GM04503 (cell line): ENCODE data around the gene ERC1.

Experiments
- DNase-seq: peaks from one replicate; pipeline ENCODE4 v3.0.0-alpha.2; 2012; ENCODE audit warnings: low read depth

ERC1 gene

DNA sequence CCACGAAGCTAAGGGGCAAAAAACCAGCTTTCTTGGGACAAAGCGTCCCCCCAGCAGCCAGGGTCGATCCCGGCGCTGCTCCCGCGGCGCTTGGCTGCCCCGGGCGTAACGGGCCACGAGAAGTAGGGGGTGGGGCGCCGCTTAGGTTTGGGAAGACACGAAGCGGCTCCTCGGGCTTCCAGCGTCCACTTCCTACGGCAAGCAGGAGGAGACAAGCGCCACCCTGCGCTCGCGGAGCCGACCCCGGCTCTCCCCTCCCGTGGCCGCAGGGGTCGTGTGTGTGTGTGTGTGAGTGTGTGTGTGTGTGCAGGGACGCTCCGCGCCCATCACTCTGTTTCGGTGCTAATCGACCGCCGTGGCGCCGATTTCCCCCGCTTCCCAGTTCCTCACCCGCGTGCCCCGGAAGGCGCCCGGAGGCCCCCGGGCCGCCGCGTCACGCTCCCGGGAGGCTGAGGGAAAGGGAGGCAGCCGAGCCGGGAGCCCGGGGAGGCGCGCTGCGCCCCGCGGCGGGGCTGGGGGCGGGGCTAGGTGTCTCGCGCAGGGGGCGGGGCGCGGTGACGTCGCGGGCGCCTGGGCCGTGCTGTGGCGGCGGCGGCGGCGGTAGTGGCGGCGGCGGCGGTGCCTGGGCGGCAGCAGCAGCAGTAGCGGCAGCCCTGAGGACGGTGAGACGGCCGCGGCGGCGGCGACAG is at the start of gene ERC1:
TSS of gene ERC1 (plus strand) at position 563 of the 689 bp plus-strand sequence. CDS start 36,681 bp downstream, outside the sequence.
- no peak for DNase-seq

DNA sequence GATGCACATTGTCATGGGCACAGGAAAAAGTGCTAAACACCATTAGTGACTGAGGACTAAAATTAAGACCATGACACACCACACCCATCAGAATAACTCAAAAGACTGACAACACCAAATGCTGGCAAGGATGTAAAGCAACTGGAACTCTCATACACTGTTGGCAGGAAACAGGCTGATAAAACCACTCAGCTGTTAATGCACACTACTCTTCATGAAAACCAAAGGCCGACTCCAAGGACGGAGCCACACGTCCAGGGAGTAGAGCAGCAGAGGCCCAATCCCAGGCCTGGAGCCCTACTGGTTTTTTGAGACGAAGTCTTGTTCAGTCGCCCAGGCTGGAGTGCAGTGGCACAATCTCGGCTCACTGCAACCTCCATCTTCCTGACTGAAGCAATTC is 48.0 kb upstream of the ERC1 start:
- no peak for DNase-seq

DNA sequence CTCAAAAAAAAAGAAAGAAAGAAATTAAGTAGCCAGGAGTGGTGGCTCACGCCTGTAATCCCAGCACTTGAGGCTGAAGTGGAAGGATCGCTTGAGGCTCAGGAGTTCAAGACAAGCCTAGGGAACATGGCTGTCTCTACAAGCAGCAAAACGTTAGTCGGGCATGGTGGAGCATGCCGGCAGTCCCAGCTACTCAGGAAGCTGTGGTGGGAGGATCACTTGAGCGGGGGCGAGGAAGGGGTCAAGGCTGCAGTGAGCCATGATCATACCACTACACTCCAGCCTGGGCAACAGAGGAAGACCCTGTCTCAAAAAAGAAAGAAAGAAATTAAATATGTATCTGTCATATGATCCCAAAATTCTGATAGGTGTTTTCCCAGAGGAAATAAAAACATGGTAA is 46.8 kb upstream of the ERC1 start:
- no peak for DNase-seq

DNA sequence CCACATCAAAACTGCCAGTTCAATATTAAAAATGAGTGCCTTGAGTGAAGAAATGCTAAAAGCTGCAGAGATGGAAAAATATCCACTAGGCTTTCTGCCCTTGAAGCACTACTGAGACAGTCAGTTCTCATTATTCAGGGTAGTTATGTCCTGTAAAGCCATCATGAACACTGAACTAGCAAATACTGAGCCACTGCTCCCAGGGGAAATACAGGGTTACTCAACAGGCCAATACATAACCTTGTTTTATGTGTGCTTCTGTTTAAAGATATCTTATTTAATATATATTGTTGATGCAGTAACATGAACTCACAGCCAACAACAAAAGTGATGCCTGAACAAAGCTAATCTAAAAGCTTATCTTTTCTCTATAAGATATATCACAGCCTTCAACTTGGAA is 44.8 kb upstream of the ERC1 start:
- no peak for DNase-seq

DNA sequence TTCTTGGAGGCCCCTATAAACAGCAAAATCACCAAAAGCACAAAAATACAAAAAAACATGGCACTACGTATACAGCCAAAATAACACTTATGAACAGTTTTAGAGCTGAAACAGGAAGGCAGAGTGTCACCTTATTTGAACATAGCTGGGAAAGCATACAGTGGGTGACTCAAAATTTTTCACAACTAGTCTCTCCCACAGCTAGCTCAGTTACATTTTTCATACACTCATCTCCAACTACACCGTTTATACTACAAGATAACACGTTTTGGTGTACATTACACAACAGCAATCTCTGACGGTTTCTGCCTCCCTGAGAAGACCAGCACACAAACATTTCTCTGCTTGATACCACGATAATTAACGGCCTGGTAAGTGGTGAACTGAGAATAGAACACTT is 44.4 kb upstream of the ERC1 start:
- DNase-seq: no peak

DNA sequence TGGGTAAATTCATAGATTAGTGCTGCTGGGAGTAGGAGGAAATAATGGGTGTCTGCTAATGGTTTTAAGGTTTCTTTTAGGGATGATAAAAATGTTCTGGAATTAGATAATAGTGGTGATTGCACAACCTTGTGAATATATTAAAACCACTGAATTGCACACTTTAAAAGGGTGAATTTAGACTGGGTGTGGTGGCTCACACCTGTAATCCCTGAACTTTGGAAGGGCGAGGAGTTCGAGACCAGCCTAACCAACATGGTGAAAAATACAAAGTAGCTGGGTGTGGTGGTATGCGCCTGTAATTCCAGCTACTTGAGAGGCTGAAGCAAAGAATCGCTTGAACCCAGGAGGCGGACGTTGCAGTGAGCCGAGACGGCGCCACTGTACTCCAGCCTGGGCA is 42.8 kb upstream of the ERC1 start:
- no peak for DNase-seq

DNA sequence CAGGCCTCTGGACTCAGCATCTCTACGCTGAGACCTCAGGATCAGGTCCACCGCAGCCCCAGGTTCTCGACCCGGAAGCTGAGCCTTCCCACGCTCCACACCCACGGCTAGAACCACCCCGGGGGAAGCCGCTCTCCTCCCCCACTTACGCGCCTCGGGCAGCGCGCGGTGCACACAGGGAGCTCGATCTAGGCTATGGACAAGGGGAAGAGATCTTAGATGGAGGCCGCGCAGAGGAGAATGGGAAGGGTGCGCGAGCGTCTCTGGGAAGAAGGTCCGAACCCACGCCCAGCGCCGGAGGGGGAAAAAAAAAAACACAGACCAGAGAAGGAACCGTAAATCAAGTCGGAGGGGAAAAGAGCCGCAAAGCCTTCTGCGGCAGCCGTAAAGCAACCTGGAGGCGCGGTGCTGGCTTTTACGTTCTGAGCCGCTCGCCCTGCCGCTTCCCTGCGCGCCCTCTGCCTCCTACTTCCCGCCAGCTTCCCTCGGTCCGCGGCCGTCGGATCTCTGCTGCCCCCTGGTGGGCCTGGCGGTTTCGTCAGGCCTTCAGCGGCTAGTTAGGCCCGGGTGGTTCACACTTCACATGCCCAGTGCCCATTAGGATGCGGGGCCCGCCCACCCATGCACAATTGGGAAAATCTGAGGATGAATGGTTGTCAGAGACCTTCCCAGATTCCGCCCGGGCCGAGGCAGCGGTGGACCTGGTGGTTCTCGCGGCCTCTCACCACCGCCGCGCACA is 41.4 kb upstream of the ERC1 start, which contains the start of gene RAD52:
TSS of gene RAD52 (minus strand) at position 242 of the 739 bp plus-strand sequence. CDS start 16,636 bp downstream, outside the sequence.
- DNase-seq: peak; percentile 91

DNA sequence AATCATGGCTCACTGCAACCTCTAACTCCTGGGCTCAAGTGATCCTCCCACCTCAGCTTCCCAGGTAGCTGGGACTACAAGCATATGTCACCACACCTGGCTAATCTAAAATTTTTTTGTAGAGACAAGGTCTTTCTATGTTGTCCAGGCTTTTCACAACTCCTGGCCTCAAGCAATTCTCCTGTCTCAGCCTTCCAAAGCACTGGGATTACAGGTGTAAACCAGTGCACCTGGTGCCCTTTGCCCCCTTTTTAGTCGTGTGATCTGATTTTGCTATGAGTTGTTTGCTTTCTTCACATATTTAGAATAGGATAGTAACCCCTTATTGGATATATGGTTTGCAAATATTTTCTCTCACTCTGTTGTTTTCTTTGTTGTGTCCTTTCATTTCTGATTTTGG is 39.8 kb upstream of the ERC1 start:
- DNase-seq: no peak

DNA sequence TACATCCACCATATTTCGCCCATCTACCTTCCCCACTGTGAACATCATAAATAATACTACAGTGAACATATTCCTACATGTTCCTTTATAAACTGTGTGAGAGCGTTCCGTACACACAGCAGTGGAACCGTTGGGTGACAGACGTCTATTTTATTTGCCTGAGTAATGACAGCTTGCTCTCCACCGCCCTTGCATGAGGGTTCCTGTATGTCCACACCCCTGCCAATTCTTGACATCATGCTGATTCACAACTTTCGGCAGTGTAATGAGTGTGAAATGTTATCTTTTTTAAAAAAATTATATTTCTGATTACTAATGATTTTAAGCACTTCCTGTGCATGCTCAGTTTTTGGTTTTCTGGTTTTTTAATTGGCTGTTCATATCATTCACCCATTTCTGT is 37.2 kb upstream of the ERC1 start:
- no peak for DNase-seq

DNA sequence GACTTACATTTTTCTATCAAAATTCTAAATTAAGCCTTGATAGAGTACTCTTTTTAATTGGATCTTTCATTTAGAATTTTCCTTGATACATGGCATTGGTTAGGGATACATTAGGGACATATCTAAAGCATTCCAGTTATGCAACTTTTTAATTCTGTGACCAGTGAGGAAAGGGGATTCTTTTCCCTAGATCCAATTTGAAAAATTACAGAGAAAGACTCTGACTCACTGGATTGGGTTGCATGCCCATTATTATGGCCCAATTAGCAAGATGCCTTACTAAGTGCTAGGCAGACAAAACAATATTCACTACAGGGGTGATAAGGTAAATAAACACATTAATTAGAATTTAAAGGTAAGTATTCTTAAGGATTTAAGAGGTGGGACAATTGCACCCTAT is 36.3 kb upstream of the ERC1 start:
- no peak for DNase-seq

DNA sequence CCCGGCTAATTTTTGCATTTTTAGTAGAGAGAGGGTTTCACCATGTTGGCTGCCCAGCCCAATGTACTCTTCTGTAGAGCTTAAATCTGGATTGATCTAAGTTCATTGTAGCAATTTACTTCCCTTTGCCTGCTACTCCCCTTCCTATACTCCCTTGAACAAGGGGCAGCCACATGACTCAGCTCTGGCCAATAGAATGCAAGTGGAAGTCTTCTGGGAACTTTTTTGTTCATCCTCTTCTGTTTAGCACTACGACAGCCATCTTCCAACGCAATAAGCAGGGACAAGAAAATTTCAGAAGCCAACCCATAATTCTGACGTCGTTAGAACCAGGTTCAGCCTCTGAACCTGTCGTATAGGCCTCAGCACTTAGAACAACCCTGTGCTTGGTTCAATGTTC is 35.1 kb upstream of the ERC1 start:
- DNase-seq: no peak

DNA sequence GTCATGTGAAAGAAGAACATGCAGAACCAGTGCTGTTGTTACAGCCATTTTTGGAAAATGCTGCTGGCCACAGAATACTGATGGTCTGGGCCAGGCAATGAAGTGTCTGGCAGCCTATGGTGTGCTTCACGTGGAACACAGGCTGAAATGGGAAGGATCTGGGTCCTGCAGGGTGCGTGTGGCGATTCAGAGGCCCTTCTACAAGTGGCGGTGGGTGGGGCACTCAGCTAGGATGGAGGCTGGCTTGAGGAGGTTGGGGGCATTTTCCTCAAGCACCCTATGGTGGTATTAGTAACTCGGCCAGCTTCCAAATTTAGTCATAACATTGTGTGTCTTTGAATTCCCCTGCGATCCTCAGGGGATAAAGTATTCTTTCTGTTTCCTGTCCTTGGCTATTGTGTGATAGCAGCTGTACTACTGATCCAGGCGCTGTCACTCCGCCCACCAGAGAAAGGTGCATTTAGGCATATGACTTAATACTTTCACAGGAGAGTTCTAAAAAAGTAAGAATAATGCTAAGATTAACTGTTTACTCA is 32.4 kb upstream of the ERC1 start:
- DNase-seq: no peak

DNA sequence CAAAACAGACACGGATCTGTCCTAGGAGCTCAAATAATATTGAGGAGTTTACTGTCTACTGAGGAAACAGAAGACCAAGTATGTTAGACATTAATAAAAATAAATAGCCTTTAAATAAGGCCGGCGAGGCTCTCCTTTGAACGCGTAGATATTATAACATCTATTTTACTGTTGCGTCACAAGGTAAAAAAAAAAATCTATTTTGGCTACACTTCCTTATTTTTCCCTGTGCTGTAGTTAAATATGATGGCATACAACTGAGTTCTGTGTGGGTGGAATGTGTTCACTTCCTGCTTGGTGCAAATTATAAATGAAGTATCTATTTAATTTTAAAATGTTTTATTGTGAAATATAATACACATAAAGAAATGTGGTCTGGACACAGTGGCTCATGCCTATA is 24.3 kb upstream of the ERC1 start:
- DNase-seq: no peak

DNA sequence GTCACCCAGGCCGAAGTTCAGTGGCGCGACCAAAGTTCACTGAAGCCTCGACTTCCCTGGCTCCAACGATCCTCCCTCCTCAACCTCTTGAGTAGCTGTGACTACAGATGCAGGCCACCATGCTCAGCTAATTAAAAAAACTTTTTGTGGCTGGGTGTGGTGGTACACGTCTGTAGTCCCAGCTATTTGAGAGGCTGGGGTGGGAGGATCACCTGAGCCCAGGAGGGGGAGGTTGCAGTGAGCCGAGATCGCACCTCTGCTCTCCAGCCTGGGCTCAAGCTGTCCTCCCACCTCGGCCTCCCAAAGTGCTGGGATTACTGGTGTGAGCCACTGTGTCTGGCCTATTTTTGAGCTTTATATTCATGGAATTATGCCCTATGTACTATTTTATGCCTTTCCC is 23.4 kb upstream of the ERC1 start:
- no peak for DNase-seq

DNA sequence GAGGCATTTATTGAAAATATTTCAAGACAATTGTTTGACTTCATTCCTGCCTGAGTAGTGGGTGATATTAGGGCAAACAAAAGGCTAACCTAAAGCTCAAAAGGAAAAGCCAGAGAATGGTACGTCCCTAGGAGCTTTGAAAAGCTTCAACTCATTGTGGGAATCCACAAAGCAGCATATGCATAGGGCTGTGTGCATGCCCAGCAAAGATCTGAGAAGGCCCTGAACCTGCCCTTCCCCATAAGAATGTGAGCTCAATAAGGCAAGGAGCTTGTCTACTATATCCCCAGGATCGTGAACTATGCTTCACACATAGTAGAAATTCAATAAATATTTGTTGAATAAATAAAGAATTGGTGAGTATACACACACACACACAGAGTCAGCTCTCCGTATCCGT is 22.5 kb upstream of the ERC1 start:
- DNase-seq: no peak

DNA sequence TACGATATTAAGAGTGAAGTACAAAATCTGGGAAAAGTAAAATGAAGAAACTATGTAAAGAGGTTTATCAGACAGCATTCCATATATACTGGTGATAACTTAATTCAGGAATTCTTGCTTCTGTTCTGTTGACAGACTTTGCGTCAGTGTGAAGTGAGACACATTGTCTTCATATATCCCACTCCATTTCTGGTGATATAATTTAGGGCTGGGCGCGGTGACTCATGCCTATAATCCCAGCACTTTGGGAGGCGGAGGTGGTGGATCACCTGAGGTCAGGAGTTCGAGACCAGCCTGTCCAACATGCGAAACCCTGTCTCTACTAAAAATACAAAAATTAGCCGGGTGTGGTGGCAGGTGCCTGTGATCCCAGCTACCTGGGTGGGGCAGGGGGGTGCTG is 21.2 kb upstream of the ERC1 start:
- no peak for DNase-seq

DNA sequence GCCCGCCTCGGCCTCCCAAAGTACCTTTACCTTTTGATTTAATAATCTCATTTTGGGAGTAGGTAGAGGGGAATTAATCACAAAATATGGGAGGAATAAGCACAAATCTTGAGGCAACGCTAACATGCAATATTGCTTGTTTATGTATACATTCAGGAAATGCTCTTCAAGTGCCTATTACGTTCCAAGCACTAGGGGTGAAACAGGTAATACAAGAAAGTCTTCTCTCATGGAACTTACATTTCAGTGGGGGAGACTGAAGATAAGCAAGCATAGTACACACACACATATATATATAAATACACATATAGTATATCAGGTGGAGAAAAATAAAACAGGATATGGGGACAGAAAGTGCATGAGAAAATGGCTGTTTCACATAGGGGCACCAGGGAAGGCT is 19.0 kb upstream of the ERC1 start:
- DNase-seq: no peak

DNA sequence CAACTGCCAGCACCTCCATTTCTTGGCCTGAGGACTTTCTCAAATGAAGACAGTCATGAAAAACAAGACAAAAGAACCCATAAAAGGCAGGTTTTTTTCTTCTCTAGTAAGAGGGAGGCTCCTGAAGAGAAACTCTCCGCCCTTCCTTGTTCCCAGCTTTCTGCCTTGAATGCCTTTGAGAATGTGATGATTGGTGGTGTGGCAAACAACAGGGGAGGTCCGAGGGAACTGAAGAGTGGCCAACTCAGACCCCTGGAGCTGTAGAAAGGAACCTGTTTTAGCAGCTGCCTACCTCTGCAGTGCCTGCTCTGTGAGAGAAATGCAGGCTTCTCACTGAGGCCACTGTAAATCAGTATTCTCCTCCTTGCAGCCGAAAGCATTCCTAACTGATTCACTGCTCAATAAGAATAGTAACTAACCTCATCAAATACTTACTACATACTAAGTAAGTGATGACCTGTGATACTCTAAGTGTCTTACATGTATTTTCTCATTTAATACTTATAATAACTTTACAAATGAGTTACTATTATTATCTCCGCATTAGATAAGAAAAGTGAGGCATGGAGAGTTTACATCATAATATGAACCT is 16.7 kb upstream of the ERC1 start:
- DNase-seq: no peak

DNA sequence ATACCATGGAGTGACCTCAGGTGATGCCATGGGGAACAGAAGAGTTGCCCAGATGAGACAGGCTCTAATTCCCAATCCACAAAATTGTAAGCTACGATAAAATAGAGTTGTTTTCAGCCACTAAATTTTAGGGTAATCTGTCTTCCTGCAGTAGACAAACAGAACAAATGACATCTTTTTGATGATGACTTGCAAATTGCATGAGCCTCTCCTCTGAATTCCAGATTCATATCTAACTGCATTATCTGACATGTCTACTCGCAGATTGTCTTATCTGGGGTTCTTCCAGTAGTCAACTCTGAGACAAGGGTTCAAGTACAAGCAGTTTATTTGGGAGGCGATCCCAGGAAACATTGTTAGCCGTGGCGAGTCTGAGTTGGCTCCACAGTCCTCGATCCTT is 14.4 kb upstream of the ERC1 start:
- no peak for DNase-seq

DNA sequence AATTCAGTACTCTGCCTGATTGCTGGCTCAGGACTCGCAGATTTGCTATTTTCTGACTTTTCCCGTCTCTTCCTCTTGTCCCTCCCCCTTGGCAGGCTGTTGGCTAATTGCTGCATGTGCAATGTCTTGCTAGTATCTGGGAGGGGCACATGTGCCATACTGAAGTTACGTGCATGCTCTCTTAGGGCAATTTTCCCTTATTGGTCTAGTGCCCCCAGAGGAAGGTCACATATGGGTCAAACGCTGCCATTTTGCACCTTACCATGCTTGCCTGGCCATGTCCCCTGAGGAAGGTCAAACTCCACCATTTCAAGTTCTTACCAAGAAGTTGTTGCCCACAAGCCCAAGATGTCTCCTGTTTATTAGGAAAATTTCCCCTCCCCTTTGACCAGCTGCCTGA is 13.9 kb upstream of the ERC1 start:
- no peak for DNase-seq

DNA sequence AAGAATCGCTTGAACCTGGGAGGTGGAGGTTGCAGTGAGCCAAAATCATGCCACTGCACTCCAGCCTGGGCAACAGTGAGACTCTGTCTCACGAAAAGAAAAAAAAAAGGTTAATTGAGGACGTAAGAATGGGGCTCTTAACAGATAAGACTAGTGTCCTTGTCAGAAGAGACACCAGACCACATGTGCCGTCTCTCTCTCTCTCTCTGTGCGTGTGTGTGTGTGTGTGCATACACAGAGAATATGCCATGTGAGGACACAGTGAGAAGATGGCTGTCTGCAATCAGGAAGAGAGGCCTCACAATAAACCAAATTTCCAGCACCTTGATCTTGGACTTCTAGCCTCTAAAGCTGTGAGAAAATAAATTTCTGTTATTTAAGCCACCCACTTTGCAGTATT is 11.7 kb upstream of the ERC1 start:
- DNase-seq: no peak

DNA sequence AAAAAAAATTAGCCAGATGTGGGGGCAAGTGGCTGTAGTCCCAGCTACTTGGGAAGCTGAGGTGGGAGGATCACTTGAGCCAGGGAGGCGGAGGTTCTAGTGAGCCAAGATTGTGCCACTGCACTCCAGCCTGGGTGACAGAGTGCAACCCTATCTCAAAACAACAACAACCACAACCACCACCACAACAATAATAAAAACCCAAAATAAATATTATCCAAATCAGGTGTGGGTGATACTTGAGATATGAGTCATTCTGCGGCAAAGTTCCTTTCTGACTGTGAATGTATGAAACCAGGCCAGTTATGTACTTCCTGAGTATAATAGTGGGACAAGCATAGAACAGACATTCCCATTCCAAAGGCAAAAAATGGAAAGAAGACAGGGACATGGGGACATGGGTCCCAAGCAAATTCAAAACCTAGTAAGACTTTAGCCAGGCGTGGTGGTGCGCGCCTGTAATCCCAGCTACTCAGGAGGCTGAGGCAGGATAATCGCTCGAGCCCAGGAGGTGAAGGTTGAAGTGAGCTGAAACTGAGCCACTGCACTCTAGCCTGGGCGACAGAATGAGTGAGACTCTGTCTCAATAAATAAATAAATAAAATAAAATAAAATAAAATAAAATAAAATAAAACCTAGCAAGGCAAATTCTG is 9.7 kb upstream of the ERC1 start:
- DNase-seq: no peak

DNA sequence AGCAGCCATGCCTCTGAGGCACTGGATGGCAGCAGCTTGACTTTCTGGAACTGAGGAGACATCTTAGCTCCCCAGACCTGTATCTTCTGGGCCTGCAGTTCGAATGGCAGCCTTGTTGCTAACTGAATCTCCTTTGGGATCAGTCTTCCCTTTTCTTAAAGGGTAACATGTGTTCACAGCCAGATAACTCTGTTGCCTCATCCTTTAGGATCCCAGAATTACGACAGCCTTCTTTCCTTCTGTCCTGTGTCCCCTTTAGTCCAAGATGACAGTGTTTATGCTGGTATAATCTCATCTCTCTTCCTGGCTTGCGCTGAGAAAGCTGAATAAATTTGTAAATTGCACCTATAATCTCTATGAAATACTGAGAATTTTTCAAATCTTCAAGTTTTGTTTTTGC is 9.1 kb upstream of the ERC1 start:
- no peak for DNase-seq
